ENCODE data around the gene DISC1. TPM values are rescaled to one million over a fixed set of nuclear protein-coding genes. Genes with fewer than 3 reads are reported as not detected.
A peak's percentile ranks its signal among the peaks of the same experiment; 100 is the strongest.

The DISC1 gene
- total RNA-seq, 3 donors from 2014 or later = 4.8 to 11.3 (median 8.9) TPM

DNA sequence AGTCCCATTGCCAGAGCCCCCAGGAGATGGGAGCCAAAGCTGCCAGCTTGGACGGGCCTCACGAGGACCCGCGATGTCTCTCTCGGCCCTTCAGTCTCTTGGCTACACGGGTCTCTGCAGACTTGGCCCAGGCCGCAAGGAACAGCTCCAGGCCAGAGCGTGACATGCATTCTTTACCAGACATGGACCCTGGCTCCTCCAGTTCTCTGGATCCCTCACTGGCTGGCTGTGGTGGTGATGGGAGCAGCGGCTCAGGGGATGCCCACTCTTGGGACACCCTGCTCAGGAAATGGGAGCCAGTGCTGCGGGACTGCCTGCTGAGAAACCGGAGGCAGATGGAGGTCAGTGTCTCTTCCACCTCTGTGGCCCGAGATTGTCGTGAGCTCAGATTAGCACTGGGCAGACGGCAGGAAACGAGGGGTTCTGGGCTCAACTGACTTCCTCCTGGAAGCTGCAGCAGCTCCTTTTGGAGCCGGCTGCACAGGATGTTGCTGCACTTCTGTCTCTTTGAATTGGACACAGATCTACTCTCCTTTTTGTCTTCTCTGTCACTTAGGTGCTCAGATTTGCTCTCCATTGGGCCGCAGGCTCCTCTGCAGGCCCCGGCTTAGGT is 68.0 kb downstream of the DISC1 start:
- no peaks in the 10 kb centered on the region for H3K9me3 ChIP-seq
- peaks cover under 1% of the 10 kb centered on the region for H3K4me1 ChIP-seq (ENCODE audit: low read depth)
- no peak for DNase-seq
- no peak overlapping the region for H3K4me3 ChIP-seq
- ATAC-seq = peak; percentile 7
- intact Hi-C loops (cut with DNase I, micrococcal nuclease) = no loop called here
- no peaks in the 10 kb centered on the region for H3K36me3 ChIP-seq (ENCODE audit: low read depth)
- TF ChIP-seq, protein P1, sequence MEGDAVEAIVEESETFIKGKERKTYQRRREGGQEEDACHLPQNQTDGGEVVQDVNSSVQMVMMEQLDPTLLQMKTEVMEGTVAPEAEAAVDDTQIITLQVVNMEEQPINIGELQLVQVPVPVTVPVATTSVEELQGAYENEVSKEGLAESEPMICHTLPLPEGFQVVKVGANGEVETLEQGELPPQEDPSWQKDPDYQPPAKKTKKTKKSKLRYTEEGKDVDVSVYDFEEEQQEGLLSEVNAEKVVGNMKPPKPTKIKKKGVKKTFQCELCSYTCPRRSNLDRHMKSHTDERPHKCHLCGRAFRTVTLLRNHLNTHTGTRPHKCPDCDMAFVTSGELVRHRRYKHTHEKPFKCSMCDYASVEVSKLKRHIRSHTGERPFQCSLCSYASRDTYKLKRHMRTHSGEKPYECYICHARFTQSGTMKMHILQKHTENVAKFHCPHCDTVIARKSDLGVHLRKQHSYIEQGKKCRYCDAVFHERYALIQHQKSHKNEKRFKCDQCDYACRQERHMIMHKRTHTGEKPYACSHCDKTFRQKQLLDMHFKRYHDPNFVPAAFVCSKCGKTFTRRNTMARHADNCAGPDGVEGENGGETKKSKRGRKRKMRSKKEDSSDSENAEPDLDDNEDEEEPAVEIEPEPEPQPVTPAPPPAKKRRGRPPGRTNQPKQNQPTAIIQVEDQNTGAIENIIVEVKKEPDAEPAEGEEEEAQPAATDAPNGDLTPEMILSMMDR (IDR thresholded peaks at IDR 0.05) = no peak

DNA sequence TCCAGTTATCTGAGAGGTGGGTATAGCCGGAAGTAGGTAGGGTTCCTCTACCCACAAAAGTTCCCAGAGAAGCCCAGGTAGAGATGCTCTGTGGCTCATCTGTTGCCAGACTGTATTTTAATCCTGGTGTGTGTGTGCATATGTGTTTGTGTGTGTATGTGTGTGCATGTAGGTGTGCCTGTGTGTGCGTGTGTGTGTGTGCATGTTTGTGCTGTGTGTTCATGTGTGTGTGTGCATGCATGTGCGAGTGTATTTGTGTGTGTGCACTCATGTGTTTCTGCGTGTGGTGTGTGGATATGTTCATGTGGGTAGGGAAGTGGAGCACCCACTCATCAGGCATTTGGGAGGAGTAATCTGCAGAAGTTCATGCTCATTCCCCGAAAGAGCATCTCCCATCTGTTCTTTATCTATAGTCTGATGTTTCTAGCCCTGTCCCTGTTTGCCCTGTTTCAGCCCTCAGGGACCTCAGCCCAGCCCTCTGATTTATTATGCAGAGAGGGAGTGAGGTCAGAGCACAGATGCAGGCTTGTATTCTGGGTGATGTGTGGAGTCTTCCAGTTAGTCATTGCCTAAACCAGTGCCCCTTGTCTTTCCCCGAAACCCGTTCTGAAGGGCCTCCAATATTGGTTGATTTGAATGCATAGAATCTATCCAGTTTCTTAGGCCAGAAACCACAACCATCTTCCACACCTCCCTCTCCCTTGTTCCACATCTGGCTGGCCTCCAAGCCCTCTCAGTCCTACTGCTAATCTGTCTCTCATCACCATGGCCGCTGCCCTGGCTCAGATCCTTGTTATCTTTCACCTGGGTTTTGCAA is 69.1 kb downstream of the DISC1 start:
- Histone ChIP-seq H3K9me3 (no peaks in the 10 kb centered on the region), H3K4me3 (no peak overlapping the region), H3K36me3 (ENCODE audit: low read depth) (no peaks in the 10 kb centered on the region), H3K4me1 (ENCODE audit: low read depth) (peaks cover 5% of the 10 kb centered on the region)
- ATAC-seq = no peak
- DNase-seq = no peak
- intact Hi-C loops (cut with DNase I, micrococcal nuclease) = no loop called here
- TF ChIP-seq, protein P1 (IDR thresholded peaks at IDR 0.05) = no peak

DNA sequence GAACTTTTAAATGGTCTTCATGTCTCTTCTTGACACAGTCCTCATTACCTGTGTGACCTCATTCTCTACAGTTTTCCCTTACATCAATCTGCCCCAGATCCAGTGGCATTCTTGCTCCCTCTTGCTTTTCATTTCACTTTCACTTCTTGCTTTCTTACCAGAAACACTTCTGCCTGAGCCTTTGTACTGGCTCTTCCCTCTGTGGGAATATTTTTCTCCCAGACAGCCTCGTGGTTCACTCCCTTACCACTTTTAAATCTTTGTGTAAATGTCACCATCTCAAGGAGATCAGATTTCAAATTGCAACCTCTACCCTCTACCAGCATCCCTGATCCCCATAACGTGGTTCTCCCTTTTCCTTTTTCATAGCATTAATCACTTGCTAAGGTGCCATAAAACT is 73.2 kb downstream of the DISC1 start:
- Histone ChIP-seq H3K4me1 (ENCODE audit: low read depth) (peaks cover 5% of the 10 kb centered on the region), H3K9me3 (no peaks in the 10 kb centered on the region), H3K4me3 (no peak overlapping the region), H3K36me3 (ENCODE audit: low read depth) (no peaks in the 10 kb centered on the region)
- ATAC-seq = peak; percentile 65
- intact Hi-C loops (cut with DNase I, micrococcal nuclease) = no loop called here
- TF ChIP-seq, protein P1 (IDR thresholded peaks at IDR 0.05) = no peak
- no peak for DNase-seq

DNA sequence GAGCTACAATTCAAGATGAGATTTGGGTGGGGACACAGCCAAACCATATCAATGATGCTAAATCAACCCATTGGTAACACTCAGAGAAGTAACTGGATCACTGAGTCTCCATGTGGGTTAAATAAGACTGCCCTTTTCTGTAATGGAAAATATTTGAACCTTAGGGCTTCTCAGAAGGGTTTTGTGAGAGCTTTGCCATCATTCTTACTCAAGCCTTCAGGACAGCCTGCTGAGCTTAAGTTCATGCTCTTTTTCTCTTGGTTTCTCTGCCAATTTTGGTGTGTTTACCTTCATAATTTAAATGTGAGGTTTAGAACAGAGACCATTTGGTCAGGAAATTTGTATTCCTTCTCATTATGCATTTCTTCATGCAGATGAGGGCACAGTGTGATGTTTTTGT is 74.7 kb downstream of the DISC1 start:
- intact Hi-C loops (cut with DNase I, micrococcal nuclease) = no loop called here
- ATAC-seq (no peak), DNase-seq (no peak)
- TF ChIP-seq, protein P1 (IDR thresholded peaks at IDR 0.05) = no peak
- Histone ChIP-seq H3K9me3 (no peaks in the 10 kb centered on the region), H3K4me3 (no peak overlapping the region), H3K36me3 (ENCODE audit: low read depth) (no peaks in the 10 kb centered on the region), H3K4me1 (ENCODE audit: low read depth) (peaks cover 5% of the 10 kb centered on the region)

DNA sequence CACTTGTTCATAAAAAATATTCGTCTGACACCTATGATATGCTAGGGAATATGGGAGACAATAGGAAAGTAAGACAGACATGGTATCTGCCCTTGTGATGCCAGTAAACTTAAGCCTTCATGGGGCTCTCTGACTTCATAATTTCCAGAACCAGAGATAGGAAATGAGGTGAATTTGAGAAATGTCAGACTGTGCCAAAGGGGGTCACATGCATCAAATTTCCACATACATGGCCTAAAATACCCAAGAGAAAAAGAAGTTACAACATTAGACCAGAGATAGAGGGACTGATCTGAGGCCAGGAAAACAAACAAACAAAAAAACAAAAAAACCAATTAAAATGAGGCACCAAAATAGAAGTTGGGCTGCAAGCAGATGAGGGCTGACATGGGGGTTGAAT is 75.7 kb downstream of the DISC1 start:
- Histone ChIP-seq H3K36me3 (ENCODE audit: low read depth) (no peaks in the 10 kb centered on the region), H3K9me3 (no peaks in the 10 kb centered on the region), H3K4me1 (ENCODE audit: low read depth) (peaks cover 5% of the 10 kb centered on the region), H3K4me3 (no peak overlapping the region)
- TF ChIP-seq, protein P1 (IDR thresholded peaks at IDR 0.05) = no peak
- DNase-seq (no peak), ATAC-seq (no peak)
- intact Hi-C loops (cut with DNase I, micrococcal nuclease) = no loop called here
